BLaER1 (cell line): ENCODE data around the gene OR2V2.
A peak's percentile ranks its signal among the peaks of the same experiment; 100 is the strongest.

Source experiments
- H3K27ac ChIP-seq: shearing (Covaris generic); formaldehyde crosslinking; 2 replicates; pipeline ENCODE4 v1.8.1; 2022
- H3K27me3 ChIP-seq: shearing (Covaris generic); formaldehyde crosslinking; 2 replicates; pipeline ENCODE4 v1.8.1; 2022
- H3K36me3 ChIP-seq: shearing (Covaris generic); formaldehyde crosslinking; 2 replicates; pipeline ENCODE4 v1.8.1; 2022
- H3K4me1 ChIP-seq: shearing (Covaris generic); formaldehyde crosslinking; 2 replicates; pipeline ENCODE4 v1.8.1; 2022
- H3K4me2 ChIP-seq: shearing (Covaris generic); formaldehyde crosslinking; 2 replicates; pipeline ENCODE4 v1.8.1; 2022
- H3K4me3 ChIP-seq: shearing (Covaris generic); formaldehyde crosslinking; 2 replicates; pipeline ENCODE4 v1.8.1; 2022
- H3K9ac ChIP-seq: shearing (Covaris generic); formaldehyde crosslinking; 2 replicates; pipeline ENCODE4 v1.8.1; 2022
- H3K9me3 ChIP-seq: shearing (Covaris generic); formaldehyde crosslinking; 2 replicates; pipeline ENCODE4 v1.8.1; 2022
- H4K20me1 ChIP-seq: shearing (Covaris generic); formaldehyde crosslinking; 2 replicates; pipeline ENCODE4 v1.8.1; 2022
- Cebpa-rat ChIP-seq: shearing (Covaris generic); IDR thresholded peaks from 2 replicates; pipeline ENCODE4 v1.8.1; 2022

The OR2V2 gene

GRCh38 chr5:181185560-181185959, 38.2 kb downstream of the OR2V2 start:
- H3K4me3 ChIP-seq = no peak overlapping the region
- no peaks in the 10 kb centered on the region for H4K20me1 ChIP-seq
- peaks cover 41% of the 10 kb centered on the region for H3K4me1 ChIP-seq
- H3K4me2 ChIP-seq = peak overlapping the region; percentile 73
- peak overlapping the region; percentile 85 for H3K27ac ChIP-seq
- H3K27me3 ChIP-seq = no peaks in the 10 kb centered on the region
- TF ChIP-seq Cebpa-rat = no peak
- peak overlapping the region; percentile 82; the same call in 1 of the 2 replicates for H3K9ac ChIP-seq
- no peaks in the 10 kb centered on the region for H3K36me3 ChIP-seq
- H3K9me3 ChIP-seq = no peaks in the 10 kb centered on the region

DNA sequence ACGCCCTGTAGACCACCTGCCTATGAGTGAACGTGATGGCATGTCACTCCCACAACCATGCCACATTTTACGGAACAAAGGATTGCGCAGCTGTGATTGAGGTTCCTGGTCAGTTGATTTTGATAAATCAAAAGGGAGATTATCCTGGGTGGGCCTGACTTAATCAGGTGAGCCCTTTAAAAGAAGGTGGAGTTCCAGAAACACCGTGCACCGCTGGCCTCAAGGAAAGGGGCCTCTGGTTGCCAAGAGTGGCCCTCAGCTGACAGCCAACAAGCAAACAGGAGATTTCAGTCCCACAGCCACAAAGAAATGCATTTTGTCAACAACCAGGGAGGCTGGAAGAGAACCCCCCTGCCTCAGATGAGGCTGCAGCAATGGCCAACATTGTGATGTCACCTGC, 38.6 kb downstream of the OR2V2 start:
- Histone ChIP-seq H3K4me2 (peak overlapping the region; percentile 73; the same call in 1 of the 2 replicates), H3K9me3 (no peaks in the 10 kb centered on the region), H3K4me1 (peaks cover 38% of the 10 kb centered on the region), H3K36me3 (no peaks in the 10 kb centered on the region), H3K27me3 (no peaks in the 10 kb centered on the region), H3K27ac (no peak overlapping the region), H3K4me3 (no peak overlapping the region), H4K20me1 (no peaks in the 10 kb centered on the region), H3K9ac (no peak overlapping the region)
- no peak for TF ChIP-seq Cebpa-rat

GRCh38 chr5:181186986-181187499, 39.7 kb downstream of the OR2V2 start:
- Histone ChIP-seq H3K9ac (no peak overlapping the region), H3K27me3 (no peaks in the 10 kb centered on the region), H3K4me3 (no peak overlapping the region), H3K4me1 (peaks cover 36% of the 10 kb centered on the region), H3K4me2 (peak overlapping the region; percentile 97), H3K36me3 (no peaks in the 10 kb centered on the region), H3K27ac (no peak overlapping the region), H4K20me1 (no peaks in the 10 kb centered on the region), H3K9me3 (no peaks in the 10 kb centered on the region)
- TF ChIP-seq Cebpa-rat = no peak

- H3K4me3 ChIP-seq = peak overlapping the region; percentile 87
- no peaks in the 10 kb centered on the region for H4K20me1 ChIP-seq
- H3K27me3 ChIP-seq = no peaks in the 10 kb centered on the region
- no peak for TF ChIP-seq Cebpa-rat
- H3K27ac ChIP-seq = no peak overlapping the region
- no peaks in the 10 kb centered on the region for H3K36me3 ChIP-seq
- peak overlapping the region; percentile 97 for H3K4me2 ChIP-seq
- H3K9me3 ChIP-seq = no peaks in the 10 kb centered on the region
- no peak overlapping the region for H3K9ac ChIP-seq
- peaks cover 36% of the 10 kb centered on the region for H3K4me1 ChIP-seq
Measured at GRCh38 chr5:181187500-181188213, 40.3 kb downstream of the OR2V2 start.

DNA sequence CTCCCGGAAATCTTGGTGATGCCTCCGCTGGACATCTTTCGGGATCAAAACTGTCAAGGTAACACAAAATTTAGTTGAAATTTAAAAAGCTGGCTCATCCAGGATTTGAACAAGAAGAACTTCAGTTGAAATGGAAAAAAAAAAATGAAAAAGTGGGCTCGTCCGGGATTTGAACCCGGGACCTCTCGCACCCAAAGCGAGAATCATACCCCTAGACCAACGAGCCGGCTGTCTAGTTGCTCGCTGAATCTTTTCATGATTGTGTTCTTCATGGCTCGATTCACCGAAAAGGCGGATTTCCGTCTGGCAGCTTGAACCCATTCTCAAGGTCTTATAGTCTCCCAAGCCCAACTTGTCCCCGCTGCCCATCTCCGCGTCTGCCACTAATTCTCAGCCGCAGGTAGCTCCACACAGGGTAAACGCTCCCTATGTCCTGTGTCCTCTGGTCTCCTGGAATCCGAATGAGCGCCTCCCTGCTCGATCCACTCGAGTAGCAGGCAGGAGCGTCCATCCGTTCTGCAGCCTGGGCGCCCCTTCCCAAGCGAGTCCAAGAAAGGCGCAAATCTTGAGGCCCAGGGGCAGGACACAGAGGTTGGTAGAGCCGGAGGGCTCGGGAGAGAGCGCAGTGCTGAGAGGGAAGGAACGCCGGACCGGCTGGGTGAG, 41.4 kb downstream of the OR2V2 start:
- Histone ChIP-seq H3K27me3 (no peaks in the 10 kb centered on the region), H4K20me1 (no peaks in the 10 kb centered on the region), H3K27ac (peak overlapping the region; percentile 89), H3K4me1 (peaks cover 42% of the 10 kb centered on the region), H3K4me3 (peak overlapping the region; percentile 87), H3K9me3 (no peaks in the 10 kb centered on the region), H3K9ac (peak overlapping the region; percentile 88), H3K4me2 (peak overlapping the region; percentile 97), H3K36me3 (no peaks in the 10 kb centered on the region)
- TF ChIP-seq Cebpa-rat = no peak

DNA sequence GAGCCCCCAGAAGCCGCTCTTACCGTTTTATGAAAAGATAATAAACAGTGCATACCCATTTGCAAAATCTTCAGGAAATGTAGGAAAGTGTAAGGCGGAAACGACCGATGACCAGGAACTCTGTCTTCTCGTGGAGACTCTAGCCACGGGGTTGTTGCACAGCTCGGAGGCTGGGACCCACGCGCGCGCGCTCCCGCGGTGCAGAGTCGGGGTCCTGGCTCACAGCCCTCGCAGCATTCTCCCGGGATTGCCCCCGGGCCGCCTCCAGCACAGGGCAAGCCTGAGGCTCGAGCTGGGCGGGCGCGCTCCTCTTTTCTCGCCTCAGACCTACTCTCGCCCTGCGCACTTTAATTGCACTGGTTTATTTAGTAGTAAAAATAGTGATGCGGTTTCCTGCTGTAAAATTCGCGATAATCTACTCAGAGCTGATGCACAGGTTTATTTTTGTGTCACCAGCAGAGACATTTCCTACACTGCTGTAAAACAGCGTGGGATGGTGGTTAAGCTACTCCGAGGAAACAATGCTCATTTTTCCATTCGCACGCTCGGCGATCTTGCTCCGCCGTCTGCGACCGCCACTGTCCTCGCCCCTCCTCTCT, 42.1 kb downstream of the OR2V2 start:
- no peak for TF ChIP-seq Cebpa-rat
- Histone ChIP-seq H3K4me1 (peaks cover 44% of the 10 kb centered on the region), H3K27me3 (no peaks in the 10 kb centered on the region), H3K9ac (peak overlapping the region; percentile 88), H3K36me3 (0 out of 2 replicates have a peak, but pooled peaks cover 3% of the 10 kb centered on the region), H4K20me1 (no peaks in the 10 kb centered on the region), H3K9me3 (no peaks in the 10 kb centered on the region), H3K4me3 (peak overlapping the region; percentile 87), H3K4me2 (peak overlapping the region; percentile 97), H3K27ac (peak overlapping the region; percentile 89)

DNA sequence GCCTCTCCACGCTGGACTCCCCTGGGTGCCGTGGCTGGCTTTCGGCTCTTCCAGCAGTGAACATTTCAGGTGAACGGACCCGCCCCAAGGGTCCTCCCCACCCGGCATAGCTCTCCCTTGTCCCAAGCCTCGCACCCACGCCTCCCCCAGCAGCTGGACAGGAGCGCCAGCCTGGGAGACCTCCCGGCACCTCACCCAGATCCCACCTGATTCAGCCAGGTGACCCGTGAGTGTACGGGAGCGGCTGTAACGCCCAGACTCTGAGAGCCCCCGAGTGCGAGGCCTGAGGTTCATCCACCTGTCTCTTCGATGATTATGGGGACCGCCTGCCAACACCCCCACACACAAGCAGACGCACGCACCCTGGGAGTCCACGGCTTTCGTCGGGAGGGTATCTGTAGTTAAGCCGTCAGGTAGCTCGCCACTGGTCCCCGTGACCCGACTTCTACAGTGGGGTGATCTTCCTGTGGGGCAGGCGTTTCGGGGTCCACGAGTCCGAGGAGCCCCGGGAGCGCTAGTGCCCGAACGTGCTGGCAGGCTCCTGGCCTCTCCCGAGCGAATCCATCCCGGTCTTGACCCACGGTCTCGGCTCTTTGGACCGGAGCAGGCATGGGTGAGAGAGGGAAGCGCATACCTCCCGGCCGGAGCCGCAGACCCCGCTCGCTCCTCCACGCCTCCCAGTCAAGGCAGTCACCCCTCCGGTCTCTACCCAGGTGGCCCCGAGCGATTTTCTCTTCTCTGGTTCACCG, 42.8 kb downstream of the OR2V2 start:
- no peaks in the 10 kb centered on the region for H4K20me1 ChIP-seq
- H3K9me3 ChIP-seq = no peaks in the 10 kb centered on the region
- no peaks in the 10 kb centered on the region for H3K27me3 ChIP-seq
- TF ChIP-seq Cebpa-rat = no peak
- peak overlapping the region; percentile 89 for H3K27ac ChIP-seq
- H3K4me3 ChIP-seq = peak overlapping the region; percentile 87
- peaks cover 10% of the 10 kb centered on the region; the same call in 1 of the 2 replicates for H3K36me3 ChIP-seq
- H3K4me2 ChIP-seq = peak overlapping the region; percentile 97
- peak overlapping the region; percentile 88 for H3K9ac ChIP-seq
- H3K4me1 ChIP-seq = peaks cover 39% of the 10 kb centered on the region

DNA sequence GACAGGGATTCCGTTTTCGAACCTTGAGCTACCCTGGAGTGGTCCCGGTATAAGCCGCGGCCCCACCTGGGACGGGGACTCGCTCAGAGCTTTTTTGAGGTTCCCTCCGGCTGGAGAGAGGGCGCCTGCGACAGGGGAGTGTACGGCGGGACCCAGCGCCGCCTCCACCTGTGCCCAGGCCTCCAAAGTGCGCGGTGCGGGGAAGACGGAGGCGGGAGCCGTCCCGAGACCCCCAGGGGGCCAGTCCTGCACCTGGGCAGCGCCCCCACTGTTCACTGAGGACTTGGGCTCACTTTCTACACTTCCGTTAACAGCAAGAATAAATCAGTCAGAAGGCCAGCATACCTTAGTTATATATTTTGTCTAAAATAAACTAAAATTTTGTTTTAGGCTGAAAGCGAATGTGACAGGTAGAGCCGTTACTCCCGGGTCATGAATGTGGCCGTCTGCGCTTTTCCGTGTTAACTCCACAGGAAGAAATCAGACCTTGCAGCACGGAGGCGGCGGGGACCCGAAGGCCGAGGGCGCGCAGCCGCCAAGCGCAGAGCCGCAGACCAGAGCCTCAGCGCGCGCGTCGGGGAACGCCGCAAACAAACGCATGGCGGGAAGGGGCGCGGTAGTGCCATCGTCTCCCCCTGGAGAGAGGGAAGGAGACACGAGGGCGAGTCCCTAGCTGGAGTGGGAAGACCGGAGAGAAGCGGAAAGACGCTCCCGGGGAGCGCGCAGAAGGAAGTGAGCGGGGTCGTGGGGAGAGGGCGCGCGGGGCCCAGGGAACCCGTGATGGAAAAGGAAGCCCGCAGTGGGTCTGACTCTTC, 43.5 kb downstream of the OR2V2 start:
- Histone ChIP-seq H3K4me1 (peaks cover 31% of the 10 kb centered on the region), H3K4me2 (peak overlapping the region; percentile 97), H3K27me3 (no peaks in the 10 kb centered on the region), H3K27ac (peak overlapping the region; percentile 89), H3K9me3 (no peaks in the 10 kb centered on the region), H3K9ac (peak overlapping the region; percentile 88), H3K4me3 (peak overlapping the region; percentile 87), H4K20me1 (no peaks in the 10 kb centered on the region), H3K36me3 (peaks cover 13% of the 10 kb centered on the region; the same call in 1 of the 2 replicates)
- no peak for TF ChIP-seq Cebpa-rat
